Bronchial epithelial cell (primary cell): Measurements from ENCODE around the gene SH3RF2. TPM values are rescaled to one million over a fixed set of nuclear protein-coding genes. Genes with fewer than 3 reads are reported as not detected.
A peak's percentile ranks its signal among the peaks of the same experiment; 100 is the strongest.

Source experiments
- DNase-seq: peaks from one replicate; pipeline ENCODE4 v3.0.0-alpha.2; 2010; ENCODE audit warnings: low read depth
- FAIRE-seq: peaks from 2 replicates; lab custom pipeline; 2011; peaks lifted over from hg19 to GRCh38; lab: Jason Lieb, UNC
- H3K27me3 ChIP-seq: 2 replicates; pipeline ENCODE4 v1.5.1; 2011; ENCODE audit warnings: low read length; ENCODE audit not compliant: control insufficient read depth, insufficient read depth
- H3K36me3 ChIP-seq: 2 replicates; pipeline ENCODE4 v1.5.1; 2011; ENCODE audit warnings: low read length; ENCODE audit not compliant: control insufficient read depth, insufficient read depth
- H3K4me3 ChIP-seq: 2 replicates; pipeline ENCODE4 v1.5.1; 2011; ENCODE audit warnings: mild to moderate bottlenecking, low read depth, low read length, control low read depth
- CTCF ChIP-seq: IDR thresholded peaks from 2 replicates; pipeline ENCODE4 v1.5.1; 2011; ENCODE audit warnings: mild to moderate bottlenecking, moderate library complexity, low read length, control low read depth, inconsistent platforms; ENCODE audit not compliant: insufficient read depth, severe bottlenecking
- total RNA-seq: library from RNA; depleted of rRNA; stranded (reverse); fragments of >200 nt; gene quantifications from 2 replicates; pipeline ENCODE4 v1.2.1, GENCODE V29; 2014

SH3RF2 gene
- total RNA-seq, 1 donor from 2014 or later: 3.7 TPM

- Histone ChIP-seq H3K36me3 (peaks cover 3% of the 10 kb centered on the region), H3K27me3 (no peaks in the 10 kb centered on the region), H3K4me3 (no peak overlapping the region)
- DNase-seq: no peak
- FAIRE-seq: no peak
- no peak for TF ChIP-seq CTCF
Measured at GRCh38 chr5:146024034-146024433, 87.7 kb downstream of the SH3RF2 start.

- Histone ChIP-seq H3K4me3 (no peak overlapping the region), H3K36me3 (peaks cover 4% of the 10 kb centered on the region), H3K27me3 (no peaks in the 10 kb centered on the region)
- FAIRE-seq (no peak), DNase-seq (no peak)
- TF ChIP-seq CTCF: no peak
Measured at GRCh38 chr5:146025114-146025680, 88.8 kb downstream of the SH3RF2 start.

GRCh38 chr5:146025681-146026080 is 89.3 kb downstream of the SH3RF2 start:
- Histone ChIP-seq H3K27me3 (no peaks in the 10 kb centered on the region), H3K36me3 (peaks cover 4% of the 10 kb centered on the region), H3K4me3 (no peak overlapping the region)
- TF ChIP-seq CTCF: no peak
- FAIRE-seq: no peak
- DNase-seq: no peak

- no peak for FAIRE-seq
- H3K36me3 ChIP-seq: peaks cover 5% of the 10 kb centered on the region
Measured at GRCh38 chr5:146026307-146027010, 90.1 kb downstream of the SH3RF2 start.

GRCh38 chr5:146027751-146028150 is 91.4 kb downstream of the SH3RF2 start:
- H3K36me3 ChIP-seq: peaks cover 6% of the 10 kb centered on the region
- no peak overlapping the region for H3K4me3 ChIP-seq
- H3K27me3 ChIP-seq: no peaks in the 10 kb centered on the region
- FAIRE-seq (peak; percentile 94), DNase-seq (peak; percentile 97)
- no peak for TF ChIP-seq CTCF

More at GRCh38 chr5:146026307-146027010, 90.1 kb downstream of the SH3RF2 start:
- H3K4me3 ChIP-seq: no peak overlapping the region
- DNase-seq: no peak
- no peaks in the 10 kb centered on the region for H3K27me3 ChIP-seq
- TF ChIP-seq CTCF: no peak
